ENCODE data around the gene EPHB3. TPM values are rescaled to one million over a fixed set of nuclear protein-coding genes. Genes with fewer than 3 reads are reported as not detected.

EPHB3 gene
- total and polyA plus RNA-seq, 5 donors from 2014 or later = not detected

- peaks cover 16% of the 10 kb centered on the region for H3K27me3 Mint-ChIP-seq
- no peaks in the 10 kb centered on the region for H3K36me3 ChIP-seq (ENCODE audit: control insufficient read depth, insufficient read depth, low read length)
Measured at GRCh38 chr3:184579513-184579912, 17.9 kb downstream of the EPHB3 start.

DNA sequence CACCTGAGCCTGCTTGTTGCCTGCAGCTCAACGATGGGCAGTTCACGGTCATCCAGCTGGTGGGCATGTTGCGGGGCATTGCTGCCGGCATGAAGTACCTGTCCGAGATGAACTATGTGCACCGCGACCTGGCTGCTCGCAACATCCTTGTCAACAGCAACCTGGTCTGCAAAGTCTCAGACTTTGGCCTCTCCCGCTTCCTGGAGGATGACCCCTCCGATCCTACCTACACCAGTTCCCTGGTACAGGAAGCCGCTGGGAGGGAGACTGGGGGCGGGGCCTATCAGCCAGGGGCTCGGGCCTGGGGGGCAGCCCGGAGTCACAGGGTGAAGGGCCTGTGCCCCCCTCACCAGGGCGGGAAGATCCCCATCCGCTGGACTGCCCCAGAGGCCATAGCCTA, 18.8 kb downstream of the EPHB3 start:
- Mint-ChIP-seq H3K4me1 (peaks cover 0 to 7% (median 3%) of the 10 kb centered on the region in 4 donors), H3K27me3 (peaks cover 16% of the 10 kb centered on the region), H3K36me3 (no peaks in the 10 kb centered on the region), H3K9me3 (peaks cover 0 to 2% (median 0%) of the 10 kb centered on the region in 7 donors), H3K27ac (no peak overlapping the region), H3K4me3 (no peak overlapping the region)
- Histone ChIP-seq H3K27me3 (ENCODE audit: control insufficient read depth, insufficient read depth, low read length) (no peaks in the 10 kb centered on the region), H3K4me1 (ENCODE audit: control insufficient read depth, insufficient read depth, low read length, poor library complexity, severe bottlenecking) (no peaks in the 10 kb centered on the region), H3K9me3 (ENCODE audit: control insufficient read depth in 2 of 2, low read length in 2 of 2) (no peaks in the 10 kb centered on the region), H3K4me3 (ENCODE audit: low read depth, low read length) (no peak overlapping the region), H3K27ac (ENCODE audit: insufficient read depth, low read length, poor library complexity, severe bottlenecking) (no peak overlapping the region), H3K36me3 (ENCODE audit: control insufficient read depth, insufficient read depth, low read length) (no peaks in the 10 kb centered on the region)
- ATAC-seq (ENCODE audit: low read depth in 2 of 2) (no peak), DNase-seq (no peak)

More at GRCh38 chr3:184579513-184579912, 17.9 kb downstream of the EPHB3 start:
- ATAC-seq (ENCODE audit: low read depth in 2 of 2) = no peak
- Mint-ChIP-seq H3K9me3 (peaks cover 0 to under 1% (median 0%) of the 10 kb centered on the region in 7 donors), H3K27ac (peak overlapping the region in 1 of 3 donors; percentile 65), H3K4me3 (no peak overlapping the region), H3K4me1 (peaks cover 0 to 7% (median 3%) of the 10 kb centered on the region in 4 donors), H3K36me3 (no peaks in the 10 kb centered on the region)
- no peaks in the 10 kb centered on the region for H3K9me3 ChIP-seq (ENCODE audit: control insufficient read depth in 2 of 2, low read length in 2 of 2)
- H3K4me3 ChIP-seq (ENCODE audit: low read depth, low read length) = no peak overlapping the region
- DNase-seq = no peak
- no peaks in the 10 kb centered on the region for H3K27me3 ChIP-seq (ENCODE audit: control insufficient read depth, insufficient read depth, low read length)
- no peaks in the 10 kb centered on the region for H3K4me1 ChIP-seq (ENCODE audit: control insufficient read depth, insufficient read depth, low read length, poor library complexity, severe bottlenecking)
- H3K27ac ChIP-seq (ENCODE audit: insufficient read depth, low read length, poor library complexity, severe bottlenecking) = no peak overlapping the region

DNA sequence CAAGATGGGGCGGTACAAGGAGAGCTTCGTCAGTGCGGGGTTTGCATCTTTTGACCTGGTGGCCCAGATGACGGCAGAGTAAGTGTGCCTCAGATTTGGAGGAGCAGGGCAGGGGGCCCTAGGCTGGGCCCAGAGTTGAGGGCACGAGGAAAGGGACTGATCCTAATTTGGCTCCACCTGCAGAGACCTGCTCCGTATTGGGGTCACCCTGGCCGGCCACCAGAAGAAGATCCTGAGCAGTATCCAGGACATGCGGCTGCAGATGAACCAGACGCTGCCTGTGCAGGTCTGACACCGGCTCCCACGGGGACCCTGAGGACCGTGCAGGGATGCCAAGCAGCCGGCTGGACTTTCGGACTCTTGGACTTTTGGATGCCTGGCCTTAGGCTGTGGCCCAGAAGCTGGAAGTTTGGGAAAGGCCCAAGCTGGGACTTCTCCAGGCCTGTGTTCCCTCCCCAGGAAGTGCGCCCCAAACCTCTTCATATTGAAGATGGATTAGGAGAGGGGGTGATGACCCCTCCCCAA, 19.8 kb downstream of the EPHB3 start:
- Histone ChIP-seq H3K27ac (ENCODE audit: insufficient read depth, low read length, poor library complexity, severe bottlenecking) (no peak overlapping the region), H3K9me3 (ENCODE audit: control insufficient read depth in 2 of 2, low read length in 2 of 2) (no peaks in the 10 kb centered on the region), H3K4me3 (ENCODE audit: low read depth, low read length) (no peak overlapping the region), H3K36me3 (ENCODE audit: control insufficient read depth, insufficient read depth, low read length) (no peaks in the 10 kb centered on the region), H3K27me3 (ENCODE audit: control insufficient read depth, insufficient read depth, low read length) (no peaks in the 10 kb centered on the region), H3K4me1 (ENCODE audit: control insufficient read depth, insufficient read depth, low read length, poor library complexity, severe bottlenecking) (no peaks in the 10 kb centered on the region)
- Mint-ChIP-seq H3K9me3 (peaks cover 0 to 2% (median 0%) of the 10 kb centered on the region in 7 donors), H3K4me1 (peaks cover 0 to 7% (median 3%) of the 10 kb centered on the region in 4 donors), H3K36me3 (no peaks in the 10 kb centered on the region), H3K27ac (no peak overlapping the region), H3K4me3 (no peak overlapping the region), H3K27me3 (peaks cover 23% of the 10 kb centered on the region)
- ATAC-seq (ENCODE audit: low read depth in 2 of 2) (no peak), DNase-seq (no peak)

- Histone ChIP-seq H3K4me1 (ENCODE audit: control insufficient read depth, insufficient read depth, low read length, poor library complexity, severe bottlenecking) (no peaks in the 10 kb centered on the region), H3K4me3 (ENCODE audit: low read depth, low read length) (no peak overlapping the region), H3K27ac (ENCODE audit: insufficient read depth, low read length, poor library complexity, severe bottlenecking) (no peak overlapping the region), H3K36me3 (ENCODE audit: control insufficient read depth, insufficient read depth, low read length) (no peaks in the 10 kb centered on the region), H3K9me3 (ENCODE audit: control insufficient read depth in 2 of 2, low read length in 2 of 2) (no peaks in the 10 kb centered on the region), H3K27me3 (ENCODE audit: control insufficient read depth, insufficient read depth, low read length) (no peaks in the 10 kb centered on the region)
- Mint-ChIP-seq H3K9me3 (peaks cover 0 to 2% (median 0%) of the 10 kb centered on the region in 7 donors), H3K4me3 (peak overlapping the region in 2 of 4 donors; percentile 20 to 46), H3K27me3 (peaks cover 23% of the 10 kb centered on the region), H3K27ac (no peak overlapping the region), H3K36me3 (no peaks in the 10 kb centered on the region), H3K4me1 (peaks cover 0 to 7% (median 3%) of the 10 kb centered on the region in 4 donors)
- no peak for DNase-seq
- ATAC-seq (ENCODE audit: low read depth in 2 of 2) = no peak
Measured at GRCh38 chr3:184582646-184583577, 21.3 kb downstream of the EPHB3 start.

DNA sequence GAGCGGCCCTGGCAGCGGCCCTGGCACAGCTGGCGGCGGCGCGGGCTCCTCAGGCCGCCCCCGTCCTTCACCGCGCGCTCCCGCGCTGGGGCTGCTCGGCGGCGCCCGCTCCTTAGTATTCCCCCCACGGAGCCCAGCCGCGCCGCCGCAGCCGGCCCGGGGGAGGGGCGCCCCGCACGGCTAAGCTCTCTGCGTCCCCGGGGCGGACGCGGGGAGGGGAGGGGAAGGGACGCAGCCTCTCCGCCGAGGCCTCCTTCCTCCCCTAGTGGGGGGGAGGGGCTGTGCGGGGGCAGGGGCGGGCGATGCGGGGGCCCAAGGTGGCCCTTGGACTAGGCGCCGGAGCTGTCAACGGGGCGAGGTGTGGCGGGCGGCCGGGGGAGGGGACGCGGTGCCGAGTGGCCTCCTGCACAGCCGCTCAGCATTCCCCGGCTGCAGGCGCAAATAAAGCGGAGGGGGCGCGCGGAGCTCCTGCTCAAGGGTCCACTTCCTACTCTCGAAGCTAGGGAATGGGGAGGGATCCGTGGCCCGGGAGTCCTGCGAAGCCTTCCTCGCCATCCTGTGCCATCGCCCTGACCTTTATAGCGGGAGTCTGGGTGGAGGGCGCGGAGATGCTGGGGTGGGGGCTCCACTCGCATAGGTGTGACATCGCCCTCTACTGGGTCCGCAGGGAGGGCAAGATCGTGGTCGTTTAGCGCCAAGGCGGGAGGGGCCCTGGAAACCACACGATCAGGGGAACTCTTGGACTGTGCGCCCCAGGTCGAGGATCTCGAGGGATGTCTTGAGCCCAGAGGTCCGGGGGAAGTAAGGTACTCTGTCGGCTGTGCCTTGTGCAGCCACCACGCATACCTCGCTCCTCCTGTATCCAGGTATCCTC, 22.2 kb downstream of the EPHB3 start:
- no peak overlapping the region for H3K4me3 ChIP-seq (ENCODE audit: low read depth, low read length)

GRCh38 chr3:184584464-184584891, 22.9 kb downstream of the EPHB3 start:
- H3K27ac Mint-ChIP-seq = no peak overlapping the region
- no peaks in the 10 kb centered on the region for H3K9me3 ChIP-seq (ENCODE audit: control insufficient read depth in 2 of 2, low read length in 2 of 2)
- DNase-seq = no peak
- H3K36me3 Mint-ChIP-seq = no peaks in the 10 kb centered on the region
- H3K4me1 Mint-ChIP-seq = peaks cover 0 to 7% (median 3%) of the 10 kb centered on the region in 4 donors
- ATAC-seq (ENCODE audit: low read depth in 2 of 2) = no peak
- H3K4me3 Mint-ChIP-seq = no peak overlapping the region
- peaks cover 7% of the 10 kb centered on the region for H3K27me3 ChIP-seq (ENCODE audit: control insufficient read depth, insufficient read depth, low read length)
- H3K9me3 Mint-ChIP-seq = peaks cover 0 to 2% (median 0%) of the 10 kb centered on the region in 7 donors
- peaks cover 23% of the 10 kb centered on the region for H3K27me3 Mint-ChIP-seq
- H3K27ac ChIP-seq (ENCODE audit: insufficient read depth, low read length, poor library complexity, severe bottlenecking) = no peak overlapping the region
- no peaks in the 10 kb centered on the region for H3K4me1 ChIP-seq (ENCODE audit: control insufficient read depth, insufficient read depth, low read length, poor library complexity, severe bottlenecking)
- H3K36me3 ChIP-seq (ENCODE audit: control insufficient read depth, insufficient read depth, low read length) = no peaks in the 10 kb centered on the region
- no peak overlapping the region for H3K4me3 ChIP-seq (ENCODE audit: low read depth, low read length)

More for the DNA sequence above, 22.2 kb downstream of the EPHB3 start:
- H3K4me1 Mint-ChIP-seq = peaks cover 0 to 7% (median 3%) of the 10 kb centered on the region in 4 donors
- no peaks in the 10 kb centered on the region for H3K4me1 ChIP-seq (ENCODE audit: control insufficient read depth, insufficient read depth, low read length, poor library complexity, severe bottlenecking)
- peaks cover 23% of the 10 kb centered on the region for H3K27me3 Mint-ChIP-seq
- no peaks in the 10 kb centered on the region for H3K36me3 Mint-ChIP-seq
- H3K4me3 Mint-ChIP-seq = no peak overlapping the region
- H3K27ac Mint-ChIP-seq = no peak overlapping the region
- H3K36me3 ChIP-seq (ENCODE audit: control insufficient read depth, insufficient read depth, low read length) = no peaks in the 10 kb centered on the region
- ATAC-seq (ENCODE audit: low read depth in 2 of 2) (no peak), DNase-seq (no peak)
- H3K27ac ChIP-seq (ENCODE audit: insufficient read depth, low read length, poor library complexity, severe bottlenecking) = no peak overlapping the region
- H3K9me3 Mint-ChIP-seq = peaks cover 0 to 2% (median 0%) of the 10 kb centered on the region in 7 donors
- H3K9me3 ChIP-seq (ENCODE audit: control insufficient read depth in 2 of 2, low read length in 2 of 2) = no peaks in the 10 kb centered on the region
- H3K27me3 ChIP-seq (ENCODE audit: control insufficient read depth, insufficient read depth, low read length) = peaks cover 5% of the 10 kb centered on the region

DNA sequence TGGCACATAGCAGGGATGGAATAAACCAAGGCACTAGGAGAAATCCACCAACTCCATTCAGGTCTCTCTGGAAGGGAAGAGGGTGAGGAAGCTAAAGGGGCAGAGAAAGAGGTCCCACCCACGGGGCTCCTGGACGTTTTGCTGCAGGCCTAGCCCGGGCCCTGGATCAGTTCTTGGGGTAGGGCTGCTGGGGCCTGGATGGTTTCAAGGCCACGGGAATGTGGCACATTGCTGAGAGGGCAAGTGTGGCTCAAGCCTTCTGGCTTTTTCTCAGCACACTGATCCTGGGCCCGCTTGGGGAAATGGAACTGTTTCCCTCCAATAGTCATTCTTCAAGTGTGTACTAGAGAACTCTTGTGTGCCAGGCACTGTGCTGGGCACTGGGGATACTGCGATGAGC, 24.0 kb downstream of the EPHB3 start:
- Mint-ChIP-seq H3K9me3 (peaks cover 0 to 2% (median 0%) of the 10 kb centered on the region in 7 donors), H3K27ac (no peak overlapping the region), H3K4me3 (no peak overlapping the region), H3K36me3 (no peaks in the 10 kb centered on the region), H3K4me1 (peaks cover 0 to 7% (median 3%) of the 10 kb centered on the region in 4 donors), H3K27me3 (peaks cover 23% of the 10 kb centered on the region)
- Histone ChIP-seq H3K4me1 (ENCODE audit: control insufficient read depth, insufficient read depth, low read length, poor library complexity, severe bottlenecking) (no peaks in the 10 kb centered on the region), H3K36me3 (ENCODE audit: control insufficient read depth, insufficient read depth, low read length) (no peaks in the 10 kb centered on the region), H3K27ac (ENCODE audit: insufficient read depth, low read length, poor library complexity, severe bottlenecking) (no peak overlapping the region), H3K9me3 (ENCODE audit: control insufficient read depth in 2 of 2, low read length in 2 of 2) (no peaks in the 10 kb centered on the region), H3K27me3 (ENCODE audit: control insufficient read depth, insufficient read depth, low read length) (peaks cover 7% of the 10 kb centered on the region), H3K4me3 (ENCODE audit: low read depth, low read length) (no peak overlapping the region)
- ATAC-seq (ENCODE audit: low read depth in 2 of 2) (no peak), DNase-seq (no peak)

Data from CD4-positive, CD25-positive, alpha-beta regulatory T cell (primary cell).